NCI-H510A (cell line): ENCODE measurements around the gene CASP3.
"Not testable (repeated sequence)": the region's sequence is repeated elsewhere in the genome, so short reads cannot be mapped to it uniquely, and the experiment has no call there.

Experiments used
- DNase-seq: peaks from one replicate; lab custom pipeline; 2025; lab: John Stamatoyannopoulos, UW

The CASP3 gene

DNA sequence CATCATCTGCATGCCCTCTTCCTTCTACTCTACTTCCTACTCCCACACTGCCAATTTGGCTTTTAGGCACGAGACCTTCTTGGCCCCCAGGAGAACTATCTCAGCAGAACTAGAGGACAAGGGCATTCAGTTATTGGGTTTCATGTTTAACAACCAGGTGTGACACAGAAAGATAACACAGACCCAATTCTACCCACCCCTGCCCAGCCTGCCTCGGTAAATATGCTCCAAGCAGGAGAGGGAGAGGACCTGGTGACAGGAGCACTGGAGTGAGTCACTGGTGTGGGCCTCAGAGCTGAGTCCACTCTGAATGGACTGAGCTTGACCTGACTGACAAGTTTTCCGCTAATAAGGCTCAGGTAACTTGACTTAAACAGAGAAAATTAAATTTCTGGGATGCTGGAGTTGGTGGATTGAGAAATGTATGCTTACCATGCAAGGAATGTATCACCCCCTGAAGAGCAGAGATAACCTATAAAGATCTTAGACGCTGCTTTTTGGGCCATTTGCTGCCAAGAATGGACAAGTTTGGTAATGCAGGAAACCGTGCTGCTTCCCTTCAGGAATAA is 52.5 kb downstream of the CASP3 start:
- no peak for DNase-seq

- DNase-seq = no peak
These were observed 53.1 kb downstream of the CASP3 start for GRCh38 chr4:184596044-184596616.

GRCh38 chr4:184595430-184595829 is 53.8 kb downstream of the CASP3 start:
- DNase-seq = no peak

GRCh38 chr4:184593461-184593860 is 55.8 kb downstream of the CASP3 start:
- DNase-seq = no peak

- DNase-seq = not testable (repeated sequence)
These were observed 57.4 kb downstream of the CASP3 start for GRCh38 chr4:184591747-184592270.

GRCh38 chr4:184591070-184591677 is 58.1 kb downstream of the CASP3 start:
- DNase-seq = no peak

DNA sequence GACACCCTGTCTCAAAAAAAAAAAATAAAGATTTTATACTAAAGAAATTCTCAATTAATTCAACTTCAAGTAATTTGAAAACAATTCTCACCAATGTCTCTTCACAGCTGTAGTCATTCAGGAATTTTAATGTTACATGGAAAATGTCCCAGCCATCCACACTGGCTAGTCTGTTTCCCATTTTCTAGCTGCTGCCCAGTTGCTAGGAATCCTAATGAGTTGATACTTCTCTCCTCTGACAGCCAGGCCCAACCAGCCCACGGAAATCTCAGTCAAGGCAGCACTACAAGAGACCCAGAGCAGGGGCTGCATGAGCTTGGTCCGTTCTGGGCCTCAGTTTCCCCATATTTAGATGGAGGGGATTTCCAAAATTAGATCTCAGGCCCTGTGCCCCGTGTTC is 59.1 kb downstream of the CASP3 start:
- DNase-seq = no peak

DNA sequence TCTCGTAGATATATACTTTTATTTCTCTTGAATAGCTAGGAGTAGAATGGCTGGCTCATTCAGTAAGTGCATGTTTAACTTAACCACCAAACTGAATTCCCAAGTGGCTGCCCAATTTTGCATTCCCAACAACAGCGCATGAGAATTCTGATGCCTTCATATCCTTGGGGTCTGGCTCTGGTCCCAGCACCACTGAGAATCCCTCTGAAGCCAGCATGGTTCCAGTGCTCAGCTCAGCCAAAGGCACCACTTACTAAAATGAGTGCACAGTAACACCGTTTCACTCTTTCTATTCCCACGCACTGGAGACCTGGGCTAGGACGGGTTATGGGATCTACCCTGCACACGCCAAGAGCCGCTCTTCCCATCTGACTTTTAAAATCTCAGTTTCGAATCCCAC is 60.4 kb downstream of the CASP3 start:
- DNase-seq = no peak

DNA sequence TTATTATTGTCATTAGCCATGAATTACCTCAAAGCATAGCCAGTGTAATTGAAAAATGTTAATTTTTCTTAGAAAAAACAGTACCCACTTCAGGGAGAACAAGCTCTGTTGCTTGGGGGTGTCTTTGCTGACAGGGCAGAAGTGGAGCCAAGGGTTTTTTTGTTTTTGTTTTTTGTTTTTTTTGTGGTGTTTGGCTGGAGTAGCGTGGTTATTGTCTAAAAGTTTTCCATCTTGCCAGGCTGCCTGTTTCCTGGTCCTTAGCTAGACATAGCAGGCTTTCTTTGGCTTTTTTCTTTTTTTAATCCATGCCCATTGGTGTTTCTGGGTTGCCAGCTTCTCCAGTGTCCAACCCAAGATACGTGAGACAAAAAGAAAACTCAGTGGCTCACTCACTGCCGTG is 61.5 kb downstream of the CASP3 start:
- DNase-seq = no peak

GRCh38 chr4:184587221-184587620 is 62.0 kb downstream of the CASP3 start:
- DNase-seq = no peak

GRCh38 chr4:184583738-184584502 is 65.3 kb downstream of the CASP3 start:
- DNase-seq = no peak
